Activated effector memory CD4-positive, alpha-beta T cell treated with anti-CD3 and anti-CD28 coated beads, Interleukin-2, amount 50 U/mL, for 16 hours (primary cell): Measurements from ENCODE around the gene APRT.

Experiments
- DNase-seq: peaks from one replicate; pipeline ENCODE4 v3.0.0-alpha.2; 2020

Gene APRT

GRCh38 chr16:88771294-88771772 is 40.4 kb downstream of the APRT start:
- no peak for DNase-seq

- DNase-seq = no peak
Measured at GRCh38 chr16:88770461-88771293, 41.1 kb downstream of the APRT start.

GRCh38 chr16:88769617-88770460 is 41.9 kb downstream of the APRT start:
- no peak for DNase-seq

DNA sequence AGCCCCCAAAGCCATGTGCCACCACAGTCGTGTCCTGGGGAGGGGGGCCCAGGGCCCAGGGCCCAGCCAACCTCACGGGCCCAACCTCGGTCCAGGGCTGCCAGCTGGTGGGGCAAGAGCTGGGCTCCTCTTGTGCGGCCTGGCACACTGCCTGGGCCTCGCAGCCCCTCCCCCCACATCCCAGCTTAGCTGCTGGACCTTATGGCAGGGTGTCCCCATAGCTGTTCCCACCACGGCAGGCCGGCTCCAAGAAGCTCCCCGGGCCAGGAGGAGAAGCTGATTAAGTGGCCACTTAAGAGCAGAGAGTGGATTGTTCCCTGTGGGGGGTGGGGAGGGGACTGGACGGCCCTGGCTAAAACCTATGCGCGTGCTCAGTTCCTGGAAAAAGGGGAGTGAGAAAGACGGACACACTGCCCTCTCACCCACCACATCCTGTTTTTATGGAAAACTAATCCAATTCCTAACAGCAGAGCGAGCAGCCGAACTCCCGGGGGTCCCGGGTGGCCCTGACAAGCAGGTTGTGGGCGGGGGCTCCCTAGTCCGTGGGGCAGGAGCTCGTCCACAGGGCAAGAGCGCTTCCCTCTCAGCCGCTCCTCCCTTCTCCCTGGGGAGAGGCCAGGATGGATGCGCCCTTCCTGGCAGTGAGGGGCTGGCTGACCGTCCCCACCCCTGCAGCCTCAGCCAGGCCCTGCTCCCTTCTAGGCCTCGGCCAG is 43.5 kb downstream of the APRT start:
- no peak for DNase-seq

GRCh38 chr16:88767546-88768070 is 44.1 kb downstream of the APRT start:
- DNase-seq = no peak

DNA sequence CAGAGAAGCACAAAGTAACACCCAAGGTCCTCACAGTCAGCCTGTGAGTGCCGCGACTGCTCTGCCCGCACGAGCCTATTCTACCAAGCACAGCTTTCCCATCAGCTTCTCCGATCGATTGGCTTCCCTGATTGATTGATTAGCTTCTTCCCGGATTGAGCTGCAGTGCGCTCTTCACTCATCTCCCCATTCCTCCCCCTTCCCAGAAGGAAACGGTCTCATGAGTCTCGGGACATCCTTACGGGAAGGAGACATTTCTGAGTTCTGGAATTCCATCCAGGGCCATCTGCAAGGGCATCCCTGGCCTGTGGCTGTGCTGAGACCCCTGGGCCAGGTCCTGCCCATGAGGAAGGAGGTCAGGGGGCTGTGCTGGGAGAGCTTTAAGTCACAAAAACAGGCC is 44.8 kb downstream of the APRT start:
- DNase-seq = no peak

DNA sequence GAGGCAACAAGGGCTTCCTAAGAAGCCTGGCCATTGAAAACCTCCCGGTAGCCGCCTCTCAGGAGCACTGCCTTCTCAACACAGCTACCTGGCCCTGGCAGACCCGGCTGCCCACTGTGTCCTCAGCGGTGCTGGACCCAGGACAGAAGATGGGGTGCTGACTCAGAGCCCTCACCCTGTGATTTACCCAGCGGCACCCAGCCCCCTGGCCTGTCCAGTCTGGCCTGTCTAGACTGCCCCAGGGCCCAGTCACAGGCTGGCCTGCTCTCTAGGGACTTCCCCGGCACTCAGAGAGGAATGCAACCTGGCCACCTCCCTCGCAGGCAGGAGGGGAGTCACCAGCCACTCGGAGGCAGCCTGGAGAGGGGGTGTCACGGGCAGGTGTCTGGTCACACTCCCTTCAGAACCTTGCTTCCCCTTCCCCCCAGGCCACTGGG is 46.8 kb downstream of the APRT start:
- DNase-seq = no peak

DNA sequence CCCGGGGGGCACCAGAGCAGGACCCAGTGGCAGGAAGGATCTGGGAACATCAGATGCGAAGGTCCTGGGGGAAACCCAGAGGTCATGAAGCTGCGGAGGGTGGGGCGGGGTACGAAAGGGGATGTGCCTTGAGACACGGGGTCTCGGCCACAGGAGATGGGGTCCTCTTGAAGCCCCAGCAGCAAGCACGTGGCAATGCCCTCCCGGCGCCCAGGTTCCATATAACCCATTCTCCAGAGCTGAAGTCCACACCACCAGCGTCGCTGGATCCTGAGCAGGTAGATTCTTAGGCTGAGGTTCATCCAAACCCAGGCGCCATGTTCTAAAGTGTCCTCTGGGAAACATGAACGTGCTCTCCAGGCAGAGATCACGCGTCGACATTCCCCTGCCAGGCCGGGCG is 47.6 kb downstream of the APRT start:
- DNase-seq = no peak

DNA sequence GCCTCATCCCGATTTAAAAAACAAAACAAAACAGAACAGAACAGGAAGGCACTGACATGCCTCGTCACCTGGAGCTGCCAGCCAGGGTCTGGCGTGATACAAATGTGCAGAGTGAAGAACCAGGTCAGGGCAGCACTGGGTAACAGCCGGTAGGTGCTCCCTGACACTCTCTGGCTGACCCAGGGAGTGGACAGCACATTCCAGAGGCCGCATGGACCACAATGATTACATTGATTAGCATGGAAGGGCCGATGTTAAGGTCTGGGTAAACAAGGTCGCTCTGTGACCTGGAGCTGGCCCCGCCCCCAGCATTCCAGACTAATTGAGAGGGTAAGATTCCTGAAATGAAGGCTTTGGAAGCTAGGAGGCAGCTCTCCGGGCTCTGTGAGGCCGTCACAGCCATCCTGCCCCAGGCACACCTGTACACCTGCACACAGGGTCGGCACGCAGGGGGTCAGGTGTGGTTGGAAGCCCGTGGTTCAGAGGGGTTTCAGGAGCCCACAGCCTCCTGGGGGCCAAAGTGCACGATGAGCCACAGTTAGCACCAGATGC is 48.1 kb downstream of the APRT start:
- no peak for DNase-seq

DNA sequence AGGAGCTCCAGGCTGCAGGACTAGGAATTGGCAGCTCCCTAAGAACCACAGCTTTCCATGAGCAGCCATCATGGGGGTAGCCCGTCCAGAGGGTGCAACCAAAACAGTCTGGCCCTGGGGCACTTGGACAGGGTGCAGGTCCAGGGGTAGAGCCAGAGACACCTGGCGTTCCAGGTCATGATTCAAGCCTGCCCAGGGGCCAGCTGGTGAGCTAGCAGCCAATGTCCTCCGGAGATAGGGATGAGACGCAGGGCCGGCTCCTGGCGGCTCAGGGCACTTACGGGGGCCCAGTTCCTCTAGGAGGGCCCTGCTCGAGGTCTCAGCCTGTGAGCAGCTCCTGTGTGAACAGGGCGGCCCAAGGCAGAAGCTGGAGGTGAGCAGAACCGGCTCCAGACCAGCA is 48.8 kb downstream of the APRT start:
- DNase-seq = no peak

- no peak for DNase-seq
Measured at GRCh38 chr16:88762258-88762870, 49.4 kb downstream of the APRT start.

GRCh38 chr16:88761830-88762229 is 49.9 kb downstream of the APRT start:
- no peak for DNase-seq

DNA sequence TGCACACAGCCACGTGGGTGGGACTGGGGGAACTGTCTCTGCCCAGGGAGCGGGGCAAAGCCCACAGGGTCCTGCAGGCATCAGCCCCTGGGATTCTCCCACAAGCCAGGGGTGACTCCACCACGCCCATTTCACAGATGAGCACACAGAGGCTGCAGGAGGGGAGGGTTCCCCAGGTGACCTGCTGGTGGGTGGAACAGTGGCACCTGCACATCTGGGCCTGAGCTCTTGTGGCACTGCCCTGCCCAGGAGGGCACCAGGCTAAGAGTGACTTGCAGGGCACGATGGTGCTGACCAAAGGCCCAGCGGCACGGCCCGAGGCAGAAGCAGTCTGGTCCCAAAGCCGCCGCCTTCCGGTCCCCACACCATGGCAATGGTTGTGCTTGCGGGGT is 50.6 kb downstream of the APRT start:
- DNase-seq = no peak

- DNase-seq = no peak
Measured at GRCh38 chr16:88760424-88761142, 51.1 kb downstream of the APRT start.

GRCh38 chr16:88759976-88760350 is 51.8 kb downstream of the APRT start:
- DNase-seq = no peak
